GM12872 (cell line): ENCODE measurements around the gene HEXD.

Source experiments
- TF ChIP-seq, protein P1 (sequence below): IDR thresholded peaks from 3 replicates; pipeline ENCODE4 v1.5.1; 2011; ENCODE audit warnings: low read depth, mild to moderate bottlenecking, low read length, moderate library complexity; ENCODE audit not compliant: insufficient read depth

The HEXD gene

DNA sequence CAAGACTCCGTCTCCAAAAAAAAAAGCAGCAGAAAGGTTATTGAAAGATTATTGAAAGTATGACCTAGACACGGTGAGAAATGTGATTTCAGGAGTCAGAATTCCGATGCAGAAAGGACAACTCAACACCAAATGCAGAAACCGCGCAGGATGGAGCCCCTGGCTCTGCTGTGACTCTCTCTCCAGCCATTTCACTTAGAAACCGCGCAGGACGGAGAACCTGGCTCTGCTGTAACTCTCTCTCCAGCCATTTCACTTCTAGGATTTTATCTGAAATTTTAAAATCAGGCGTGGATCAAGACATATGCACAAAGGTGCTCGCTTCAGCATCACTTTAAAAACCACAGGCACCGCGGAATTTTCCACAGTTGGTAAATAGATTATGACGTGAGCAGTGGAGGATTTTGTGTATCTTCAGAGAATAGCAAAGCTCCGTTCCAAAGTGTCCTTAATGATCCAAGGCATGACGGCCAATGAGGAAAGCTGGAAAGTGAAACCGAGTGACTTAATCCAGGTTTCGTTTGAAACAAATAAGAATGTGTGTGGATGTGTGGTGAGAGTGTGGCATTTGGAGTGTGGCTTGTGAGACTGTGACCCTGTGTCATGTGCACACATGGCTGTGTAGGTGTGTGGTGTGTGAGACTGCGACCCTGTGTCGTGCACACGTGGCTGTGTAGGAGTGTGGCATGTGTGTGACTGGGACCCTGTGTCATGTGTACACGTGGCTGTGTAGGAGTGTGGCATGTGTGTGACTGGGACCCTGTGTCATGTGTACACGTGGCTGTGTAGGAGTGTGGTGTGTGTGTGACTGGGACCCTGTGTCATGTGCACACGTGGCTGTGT lies 37.1 kb upstream of the HEXD start:
- TF ChIP-seq, protein P1, sequence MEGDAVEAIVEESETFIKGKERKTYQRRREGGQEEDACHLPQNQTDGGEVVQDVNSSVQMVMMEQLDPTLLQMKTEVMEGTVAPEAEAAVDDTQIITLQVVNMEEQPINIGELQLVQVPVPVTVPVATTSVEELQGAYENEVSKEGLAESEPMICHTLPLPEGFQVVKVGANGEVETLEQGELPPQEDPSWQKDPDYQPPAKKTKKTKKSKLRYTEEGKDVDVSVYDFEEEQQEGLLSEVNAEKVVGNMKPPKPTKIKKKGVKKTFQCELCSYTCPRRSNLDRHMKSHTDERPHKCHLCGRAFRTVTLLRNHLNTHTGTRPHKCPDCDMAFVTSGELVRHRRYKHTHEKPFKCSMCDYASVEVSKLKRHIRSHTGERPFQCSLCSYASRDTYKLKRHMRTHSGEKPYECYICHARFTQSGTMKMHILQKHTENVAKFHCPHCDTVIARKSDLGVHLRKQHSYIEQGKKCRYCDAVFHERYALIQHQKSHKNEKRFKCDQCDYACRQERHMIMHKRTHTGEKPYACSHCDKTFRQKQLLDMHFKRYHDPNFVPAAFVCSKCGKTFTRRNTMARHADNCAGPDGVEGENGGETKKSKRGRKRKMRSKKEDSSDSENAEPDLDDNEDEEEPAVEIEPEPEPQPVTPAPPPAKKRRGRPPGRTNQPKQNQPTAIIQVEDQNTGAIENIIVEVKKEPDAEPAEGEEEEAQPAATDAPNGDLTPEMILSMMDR, result no peak

DNA sequence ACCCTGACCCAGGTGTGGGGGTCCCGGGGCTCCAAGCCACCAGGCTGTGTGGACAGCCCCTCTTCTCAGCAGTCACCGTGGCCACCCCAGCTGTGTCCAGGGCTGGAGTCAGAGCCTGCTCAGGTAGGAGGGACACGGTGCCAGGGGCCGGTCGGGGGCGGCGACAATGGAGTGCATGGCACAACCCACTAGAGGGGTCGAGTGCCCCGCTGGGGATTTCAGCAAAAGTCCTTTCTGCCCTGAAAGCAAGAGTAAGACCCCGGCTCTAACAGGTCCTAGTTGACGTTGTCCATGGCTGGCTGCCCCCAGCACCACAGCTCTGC lies 35.3 kb upstream of the HEXD start:
- TF ChIP-seq, protein P1, result no peak

DNA sequence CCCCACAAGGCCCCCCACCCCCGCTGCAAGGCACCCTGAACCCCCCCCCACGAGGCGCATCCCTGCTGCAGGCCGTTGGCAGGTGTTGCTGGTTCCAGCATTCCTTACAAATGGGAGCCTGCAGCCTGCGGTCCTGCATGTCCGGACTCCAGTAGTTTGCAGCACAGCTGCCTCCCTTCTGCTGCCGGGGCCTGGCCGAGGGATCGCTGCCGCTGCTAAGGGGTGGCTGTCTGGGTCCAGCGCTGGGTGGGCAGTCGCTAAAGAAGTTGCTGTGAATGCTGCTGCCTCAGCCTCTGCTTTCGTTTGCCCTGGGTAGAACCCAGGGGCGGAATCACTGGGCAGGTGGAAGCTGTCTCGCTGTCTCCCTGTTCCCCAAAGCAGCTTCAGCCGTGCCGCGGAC lies 34.7 kb upstream of the HEXD start:
- TF ChIP-seq, protein P1, result no peak

DNA sequence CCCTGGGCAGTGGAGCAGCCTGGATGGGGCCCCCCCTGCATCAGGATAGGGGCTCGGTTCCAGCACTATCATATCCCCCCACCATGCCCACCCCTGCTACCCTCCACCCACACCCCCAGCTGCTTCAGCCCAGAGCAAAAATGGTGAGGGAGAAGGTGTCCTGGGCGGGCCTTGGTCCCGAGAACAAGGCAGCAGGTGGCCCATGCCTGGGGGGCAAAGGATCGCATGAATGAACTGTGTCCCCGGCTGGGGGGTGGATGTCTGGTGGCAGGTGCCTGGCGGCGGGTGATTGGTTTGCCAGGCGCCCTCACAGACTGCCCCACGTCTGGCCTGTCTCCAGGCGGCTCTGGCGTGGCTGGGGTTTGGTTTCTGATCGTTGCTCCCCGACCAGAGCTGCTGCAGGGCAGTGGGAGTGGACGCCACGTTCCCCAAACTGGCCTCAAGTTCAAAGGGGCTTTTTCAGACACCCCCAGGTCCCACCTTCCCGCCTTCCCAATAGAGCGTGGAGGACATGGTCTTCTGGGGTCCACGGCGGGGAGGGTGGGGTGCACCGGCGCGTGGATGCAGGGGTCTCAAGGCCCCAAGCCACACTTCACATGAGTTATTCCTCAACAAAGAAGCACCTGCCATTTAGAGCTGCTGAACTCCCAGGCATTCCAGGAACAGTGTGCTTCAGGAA lies 34.0 kb upstream of the HEXD start:
- TF ChIP-seq, protein P1, result no peak

DNA sequence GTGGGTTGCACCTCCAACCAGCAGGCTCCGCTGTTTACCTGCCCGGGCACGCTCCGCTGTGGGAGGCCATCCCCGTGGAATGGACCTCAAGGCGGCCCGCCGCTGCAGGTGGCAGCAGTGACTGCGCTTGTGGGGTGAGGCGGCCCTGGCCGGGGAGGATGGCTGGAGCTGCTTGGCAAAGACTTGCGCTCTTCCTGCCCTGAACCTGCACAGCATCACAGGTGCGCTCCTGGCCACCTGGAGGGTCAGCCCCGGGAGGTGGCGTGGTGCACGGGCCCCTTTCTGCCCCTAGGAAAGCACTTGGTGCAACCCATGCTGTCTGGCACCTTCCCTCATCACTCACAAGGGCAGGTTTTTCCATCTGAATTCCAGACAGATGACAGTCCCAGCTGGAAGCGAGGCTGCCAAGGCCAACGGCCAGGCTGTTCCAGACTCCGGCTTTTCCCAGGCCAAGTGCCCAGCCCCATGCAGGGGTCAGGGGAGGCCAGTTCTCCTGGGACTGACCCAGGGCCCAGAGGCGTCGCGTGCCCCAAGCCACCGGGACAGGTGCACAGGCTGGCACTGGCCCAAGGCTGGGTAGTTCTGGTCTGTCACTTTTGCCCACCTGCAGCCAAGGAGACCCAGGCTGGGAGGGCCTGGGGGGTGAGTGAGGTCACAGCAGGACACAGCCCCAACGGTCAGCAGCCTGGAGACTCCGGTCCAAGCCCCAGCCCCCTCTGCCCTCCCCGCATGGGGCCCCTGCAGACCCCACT lies 33.2 kb upstream of the HEXD start:
- TF ChIP-seq, protein P1, result no peak

DNA sequence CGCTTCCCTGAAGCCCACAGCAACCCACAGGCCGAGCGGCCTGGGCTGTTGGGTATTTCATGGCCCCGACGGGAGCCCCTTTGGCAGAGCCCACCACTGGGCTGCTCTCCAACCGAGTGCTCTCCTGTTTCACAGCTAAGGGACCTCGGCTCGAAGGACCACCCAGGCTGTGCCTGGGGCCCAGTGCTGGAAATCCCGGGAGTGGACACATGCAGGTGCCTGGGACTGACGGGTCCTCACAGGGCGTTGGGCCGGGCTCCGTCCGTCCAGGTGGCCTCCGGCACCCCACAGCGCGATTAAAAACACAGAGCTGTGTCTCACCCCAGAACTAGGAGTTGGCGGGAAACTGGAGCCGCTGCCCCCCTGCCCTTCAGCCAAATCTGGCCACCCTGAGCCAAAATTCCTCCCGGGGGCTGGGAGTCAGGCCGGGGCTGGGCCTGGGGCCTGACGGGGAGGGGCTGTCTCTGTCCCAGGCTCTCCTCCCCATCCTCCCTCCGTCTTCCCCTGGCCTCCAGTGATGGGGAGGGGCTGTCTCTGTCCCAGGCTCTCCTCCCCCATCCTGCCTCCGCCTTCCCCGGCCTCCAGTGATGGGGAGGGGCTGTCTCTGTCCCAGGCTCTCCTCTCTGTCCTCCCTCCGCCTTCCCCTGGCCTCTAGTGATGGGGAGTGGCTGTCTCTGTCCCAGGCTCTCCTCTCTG lies 32.4 kb upstream of the HEXD start:
- TF ChIP-seq, protein P1, result no peak
